ENCODE results near the gene PCNT.
"Not testable (repeated sequence)": the region's sequence is repeated elsewhere in the genome, so short reads cannot be mapped to it uniquely, and the experiment has no call there.

PCNT gene

GRCh38 chr21:46372014-46372485 is 48.1 kb downstream of the PCNT start:
- H3K36me3 ChIP-seq (ENCODE audit: control insufficient read depth, insufficient read depth, low read length) = peaks cover 7% of the 10 kb centered on the region
- WGBS (ENCODE audit: insufficient coverage, insufficient read length) = no CpG with 5 or more reads among the region's 7 CpGs
- no peaks in the 10 kb centered on the region for H3K9me3 ChIP-seq (ENCODE audit: control insufficient read depth, insufficient read depth, low read length)

GRCh38 chr21:46372947-46373346 is 49.0 kb downstream of the PCNT start:
- not testable (repeated sequence) for H3K27ac ChIP-seq (ENCODE audit: low read length); H3K4me3 ChIP-seq (ENCODE audit: low read length); H3K27me3 ChIP-seq (ENCODE audit: control insufficient read depth, insufficient read depth, low read length); DNase-seq (ENCODE audit: low read depth, low spot score); H3K4me1 ChIP-seq (ENCODE audit: control insufficient read depth, insufficient read depth, low read length); H3K36me3 ChIP-seq (ENCODE audit: control insufficient read depth, insufficient read depth, low read length); H3K9me3 ChIP-seq (ENCODE audit: control insufficient read depth, insufficient read depth, low read length)
- no CpG with 5 or more reads among the region's 10 CpGs for WGBS (ENCODE audit: insufficient coverage, insufficient read length)

More at GRCh38 chr21:46372014-46372485, 48.1 kb downstream of the PCNT start:
- H3K27me3 ChIP-seq (ENCODE audit: control insufficient read depth, insufficient read depth, low read length) = no peaks in the 10 kb centered on the region
- no peak overlapping the region for H3K27ac ChIP-seq (ENCODE audit: low read length)
- no peak for DNase-seq (ENCODE audit: low read depth, low spot score)
- no peaks in the 10 kb centered on the region for H3K4me1 ChIP-seq (ENCODE audit: control insufficient read depth, insufficient read depth, low read length)
- H3K4me3 ChIP-seq (ENCODE audit: low read length) = no peak overlapping the region

- WGBS (ENCODE audit: insufficient coverage, insufficient read length) = no CpG with 5 or more reads among the region's 21 CpGs
- Histone ChIP-seq H3K36me3 (ENCODE audit: control insufficient read depth, insufficient read depth, low read length) (peaks cover 6% of the 10 kb centered on the region; the same call in 1 of the 2 replicates), H3K27me3 (ENCODE audit: control insufficient read depth, insufficient read depth, low read length) (no peaks in the 10 kb centered on the region), H3K4me1 (ENCODE audit: control insufficient read depth, insufficient read depth, low read length) (no peaks in the 10 kb centered on the region; the same call in 1 of the 2 replicates), H3K9me3 (ENCODE audit: control insufficient read depth, insufficient read depth, low read length) (no peaks in the 10 kb centered on the region), H3K27ac (ENCODE audit: low read length) (no peak overlapping the region), H3K4me3 (ENCODE audit: low read length) (no peak overlapping the region)
- no peak for DNase-seq (ENCODE audit: low read depth, low spot score)
Observed at GRCh38 chr21:46374761-46375389, 50.9 kb downstream of the PCNT start.

GRCh38 chr21:46375560-46376230 is 51.7 kb downstream of the PCNT start:
- H3K4me3 ChIP-seq (ENCODE audit: low read length) = no peak overlapping the region
- no CpG with 5 or more reads among the region's 32 CpGs for whole genome bisulfite sequencing (ENCODE audit: insufficient coverage, insufficient read length)
- H3K27ac ChIP-seq (ENCODE audit: low read length) = no peak overlapping the region
- no peaks in the 10 kb centered on the region for H3K9me3 ChIP-seq (ENCODE audit: control insufficient read depth, insufficient read depth, low read length)
- DNase-seq (ENCODE audit: low read depth, low spot score) = no peak
- H3K4me1 ChIP-seq (ENCODE audit: control insufficient read depth, insufficient read depth, low read length) = no peaks in the 10 kb centered on the region; the same call in 1 of the 2 replicates
- H3K27me3 ChIP-seq (ENCODE audit: control insufficient read depth, insufficient read depth, low read length) = no peaks in the 10 kb centered on the region
- peaks cover 6% of the 10 kb centered on the region; the same call in 1 of the 2 replicates for H3K36me3 ChIP-seq (ENCODE audit: control insufficient read depth, insufficient read depth, low read length)

- H3K36me3 ChIP-seq (ENCODE audit: control insufficient read depth, insufficient read depth, low read length) = peaks cover 6% of the 10 kb centered on the region; the same call in 1 of the 2 replicates
- H3K27ac ChIP-seq (ENCODE audit: low read length) = no peak overlapping the region
- H3K4me3 ChIP-seq (ENCODE audit: low read length) = no peak overlapping the region
- no peaks in the 10 kb centered on the region; the same call in 1 of the 2 replicates for H3K4me1 ChIP-seq (ENCODE audit: control insufficient read depth, insufficient read depth, low read length)
- no CpG with 5 or more reads among the region's 10 CpGs for WGBS (ENCODE audit: insufficient coverage, insufficient read length)
- DNase-seq (ENCODE audit: low read depth, low spot score) = no peak
- H3K9me3 ChIP-seq (ENCODE audit: control insufficient read depth, insufficient read depth, low read length) = no peaks in the 10 kb centered on the region
- no peaks in the 10 kb centered on the region for H3K27me3 ChIP-seq (ENCODE audit: control insufficient read depth, insufficient read depth, low read length)
Observed at GRCh38 chr21:46376231-46376628, 52.3 kb downstream of the PCNT start.

- Histone ChIP-seq H3K27ac (ENCODE audit: low read length) (no peak overlapping the region), H3K4me1 (ENCODE audit: control insufficient read depth, insufficient read depth, low read length) (no peaks in the 10 kb centered on the region; the same call in none of the 2 replicates), H3K36me3 (ENCODE audit: control insufficient read depth, insufficient read depth, low read length) (peaks cover 2% of the 10 kb centered on the region; the same call in 1 of the 2 replicates), H3K27me3 (ENCODE audit: control insufficient read depth, insufficient read depth, low read length) (no peaks in the 10 kb centered on the region), H3K9me3 (ENCODE audit: control insufficient read depth, insufficient read depth, low read length) (no peaks in the 10 kb centered on the region), H3K4me3 (ENCODE audit: low read length) (no peak overlapping the region)
- no peak for DNase-seq (ENCODE audit: low read depth, low spot score)
- no CpG with 5 or more reads among the region's 14 CpGs for WGBS (ENCODE audit: insufficient coverage, insufficient read length)
Observed at GRCh38 chr21:46376856-46377453, 53.0 kb downstream of the PCNT start.

GRCh38 chr21:46377789-46378188 is 53.8 kb downstream of the PCNT start:
- DNase-seq (ENCODE audit: low read depth, low spot score) = no peak
- Histone ChIP-seq H3K4me3 (ENCODE audit: low read length) (no peak overlapping the region), H3K9me3 (ENCODE audit: control insufficient read depth, insufficient read depth, low read length) (no peaks in the 10 kb centered on the region), H3K4me1 (ENCODE audit: control insufficient read depth, insufficient read depth, low read length) (no peaks in the 10 kb centered on the region; the same call in none of the 2 replicates), H3K27me3 (ENCODE audit: control insufficient read depth, insufficient read depth, low read length) (no peaks in the 10 kb centered on the region), H3K36me3 (ENCODE audit: control insufficient read depth, insufficient read depth, low read length) (no peaks in the 10 kb centered on the region), H3K27ac (ENCODE audit: low read length) (no peak overlapping the region)
- no CpG with 5 or more reads among the region's 14 CpGs for WGBS (ENCODE audit: insufficient coverage, insufficient read length)

- WGBS (ENCODE audit: insufficient coverage, insufficient read length) = no CpG with 5 or more reads among the region's 19 CpGs
- Histone ChIP-seq H3K27me3 (ENCODE audit: control insufficient read depth, insufficient read depth, low read length) (no peaks in the 10 kb centered on the region), H3K36me3 (ENCODE audit: control insufficient read depth, insufficient read depth, low read length) (no peaks in the 10 kb centered on the region), H3K9me3 (ENCODE audit: control insufficient read depth, insufficient read depth, low read length) (no peaks in the 10 kb centered on the region), H3K4me3 (ENCODE audit: low read length) (no peak overlapping the region), H3K27ac (ENCODE audit: low read length) (no peak overlapping the region), H3K4me1 (ENCODE audit: control insufficient read depth, insufficient read depth, low read length) (no peaks in the 10 kb centered on the region; the same call in none of the 2 replicates)
- DNase-seq (ENCODE audit: low read depth, low spot score) = no peak
Observed at GRCh38 chr21:46379105-46379504, 55.1 kb downstream of the PCNT start.

GRCh38 chr21:46379691-46380090 is 55.7 kb downstream of the PCNT start:
- no CpG with 5 or more reads among the region's 9 CpGs for WGBS (ENCODE audit: insufficient coverage, insufficient read length)
- Histone ChIP-seq H3K4me1 (ENCODE audit: control insufficient read depth, insufficient read depth, low read length) (no peaks in the 10 kb centered on the region; the same call in none of the 2 replicates), H3K27ac (ENCODE audit: low read length) (no peak overlapping the region), H3K36me3 (ENCODE audit: control insufficient read depth, insufficient read depth, low read length) (peaks cover 3% of the 10 kb centered on the region; the same call in 1 of the 2 replicates), H3K9me3 (ENCODE audit: control insufficient read depth, insufficient read depth, low read length) (no peaks in the 10 kb centered on the region), H3K4me3 (ENCODE audit: low read length) (no peak overlapping the region), H3K27me3 (ENCODE audit: control insufficient read depth, insufficient read depth, low read length) (no peaks in the 10 kb centered on the region)
- no peak for DNase-seq (ENCODE audit: low read depth, low spot score)

- H3K36me3 ChIP-seq (ENCODE audit: control insufficient read depth, insufficient read depth, low read length) = peaks cover 9% of the 10 kb centered on the region
- no peak overlapping the region for H3K27ac ChIP-seq (ENCODE audit: low read length)
- no peaks in the 10 kb centered on the region for H3K9me3 ChIP-seq (ENCODE audit: control insufficient read depth, insufficient read depth, low read length)
- WGBS (ENCODE audit: insufficient coverage, insufficient read length) = no CpG with 5 or more reads among the region's 5 CpGs
- no peak overlapping the region for H3K4me3 ChIP-seq (ENCODE audit: low read length)
- H3K27me3 ChIP-seq (ENCODE audit: control insufficient read depth, insufficient read depth, low read length) = no peaks in the 10 kb centered on the region
- DNase-seq (ENCODE audit: low read depth, low spot score) = no peak
- no peaks in the 10 kb centered on the region; the same call in none of the 2 replicates for H3K4me1 ChIP-seq (ENCODE audit: control insufficient read depth, insufficient read depth, low read length)
Observed at GRCh38 chr21:46381541-46381940, 57.6 kb downstream of the PCNT start.

Data from iPS DF 6.9 (cell line).